Fibroblast of mammary gland (primary cell): ENCODE data around the gene ACE.
A peak's percentile ranks its signal among the peaks of the same experiment; 100 is the strongest.

Source experiments
- DNase-seq: peaks from one replicate; pipeline ENCODE4 v3.0.0-alpha.2; 2010; ENCODE audit warnings: low read depth
- H3K4me3 ChIP-seq: 2 replicates; pipeline ENCODE4 v1.5.1; 2011; ENCODE audit warnings: low read depth, mild to moderate bottlenecking, low read length, moderate library complexity; ENCODE audit not compliant: control insufficient read depth
- CTCF ChIP-seq: conservative IDR thresholded peaks from 2 replicates; pipeline ENCODE4 v1.5.1; 2011; ENCODE audit warnings: low read depth, low read length, inconsistent platforms; ENCODE audit not compliant: control insufficient read depth, insufficient read depth

Gene ACE

GRCh38 chr17:63490858-63491400 is 14.1 kb downstream of the ACE start:
- H3K4me3 ChIP-seq = no peak overlapping the region
- DNase-seq = no peak
- no peak for TF ChIP-seq CTCF

- H3K4me3 ChIP-seq = no peak overlapping the region
- DNase-seq = no peak
- TF ChIP-seq CTCF = no peak
Measured at GRCh38 chr17:63491413-63491812, 14.6 kb downstream of the ACE start.

GRCh38 chr17:63491977-63492618 is 15.2 kb downstream of the ACE start:
- no peak for TF ChIP-seq CTCF
- DNase-seq = no peak
- no peak overlapping the region for H3K4me3 ChIP-seq

- TF ChIP-seq CTCF = no peak
- H3K4me3 ChIP-seq = no peak overlapping the region
- DNase-seq = no peak
Measured at GRCh38 chr17:63492940-63493339, 16.1 kb downstream of the ACE start.

- no peak for DNase-seq
- H3K4me3 ChIP-seq = no peak overlapping the region
- TF ChIP-seq CTCF = no peak
Measured at GRCh38 chr17:63493411-63493810, 16.6 kb downstream of the ACE start.

- H3K4me3 ChIP-seq = no peak overlapping the region
- no peak for TF ChIP-seq CTCF
Measured at GRCh38 chr17:63494300-63494928, 17.6 kb downstream of the ACE start.

More at GRCh38 chr17:63494300-63494928, 17.6 kb downstream of the ACE start:
- peak; percentile 13 for DNase-seq
